Middle frontal gyrus (tissue), 1 donor: Measurements from ENCODE around the gene FAM163B.

Source experiments
- DNase-seq: peaks from one replicate; pipeline ENCODE4 v3.0.0-alpha.2; 2015; ENCODE audit warnings: low spot score; ENCODE audit errors: extremely low spot score

FAM163B gene

GRCh38 chr9:133616643-133617405 lies 7.6 kb upstream of the FAM163B start:
- DNase-seq: no peak

GRCh38 chr9:133615606-133616188 lies 6.5 kb upstream of the FAM163B start:
- no peak for DNase-seq

- no peak for DNase-seq
Measured at GRCh38 chr9:133615186-133615585, 6.0 kb upstream of the FAM163B start.

- no peak for DNase-seq
Measured at GRCh38 chr9:133614678-133615077, 5.5 kb upstream of the FAM163B start.

- no peak for DNase-seq
Measured at GRCh38 chr9:133614056-133614455, 4.9 kb upstream of the FAM163B start.

GRCh38 chr9:133613432-133613831 lies 4.2 kb upstream of the FAM163B start:
- DNase-seq: no peak

- DNase-seq: no peak
Measured at GRCh38 chr9:133612816-133613215, 3.6 kb upstream of the FAM163B start.

- no peak for DNase-seq
Measured at GRCh38 chr9:133612051-133612450, 2.9 kb upstream of the FAM163B start.

- no peak for DNase-seq
Measured at GRCh38 chr9:133610845-133611244, 1.7 kb upstream of the FAM163B start.

- no peak for DNase-seq
Measured at GRCh38 chr9:133608889-133609288, 300 bp downstream of the FAM163B start.

- DNase-seq: no peak
Measured at GRCh38 chr9:133608382-133608781, 807 bp downstream of the FAM163B start.

- no peak for DNase-seq
Measured at GRCh38 chr9:133607976-133608375, 1.2 kb downstream of the FAM163B start.

GRCh38 chr9:133607381-133607780 lies 1.8 kb downstream of the FAM163B start:
- no peak for DNase-seq

- no peak for DNase-seq
Measured at GRCh38 chr9:133606708-133607025, 2.5 kb downstream of the FAM163B start.

GRCh38 chr9:133605856-133606707 lies 3.1 kb downstream of the FAM163B start:
- no peak for DNase-seq

GRCh38 chr9:133605446-133605845 lies 3.7 kb downstream of the FAM163B start:
- DNase-seq: no peak

- DNase-seq: no peak
Measured at GRCh38 chr9:133604856-133605255, 4.3 kb downstream of the FAM163B start.

GRCh38 chr9:133604214-133604613 lies 5.0 kb downstream of the FAM163B start:
- no peak for DNase-seq

- DNase-seq: no peak
Measured at GRCh38 chr9:133603135-133603927, 5.9 kb downstream of the FAM163B start.

- no peak for DNase-seq
Measured at GRCh38 chr9:133602277-133602676, 6.9 kb downstream of the FAM163B start.

GRCh38 chr9:133601746-133602145 lies 7.4 kb downstream of the FAM163B start:
- no peak for DNase-seq

GRCh38 chr9:133600739-133601138 lies 8.4 kb downstream of the FAM163B start:
- DNase-seq: no peak
